ENCODE results near the gene SLC22A9. TPM values are rescaled to one million over a fixed set of nuclear protein-coding genes. Genes with fewer than 3 reads are reported as not detected.
"Not testable (repeated sequence)": the region's sequence is repeated elsewhere in the genome, so short reads cannot be mapped to it uniquely, and the experiment has no call there.

The SLC22A9 gene
- total RNA-seq, 2 donors from 2014 or later = not detected

- ATAC-seq; intact Hi-C loops (cut with DNase I, micrococcal nuclease): not testable (repeated sequence)
- DNase-seq = peak in 1 of 2 donors; percentile 30
These were observed 65.8 kb downstream of the SLC22A9 start for GRCh38 chr11:63435351-63435750.

- DNase-seq; ATAC-seq; intact Hi-C loops (cut with DNase I, micrococcal nuclease): not testable (repeated sequence)
These were observed 66.2 kb downstream of the SLC22A9 start for GRCh38 chr11:63435831-63436230.

- ATAC-seq = no peak
- no peak for DNase-seq
- intact Hi-C loops (cut with DNase I, micrococcal nuclease) = no loop called here
These were observed 74.1 kb downstream of the SLC22A9 start for GRCh38 chr11:63443714-63444113.

- no peak for ATAC-seq
- DNase-seq = no peak
- intact Hi-C loops (cut with DNase I, micrococcal nuclease) = no loop called here
These were observed 74.6 kb downstream of the SLC22A9 start for GRCh38 chr11:63444160-63444559.

- intact Hi-C loops (cut with DNase I, micrococcal nuclease) = no loop called here
- no peak for ATAC-seq
- DNase-seq = no peak
These were observed 75.5 kb downstream of the SLC22A9 start for GRCh38 chr11:63445118-63445517.

GRCh38 chr11:63445720-63446119 is 76.1 kb downstream of the SLC22A9 start:
- intact Hi-C loops (cut with DNase I, micrococcal nuclease) = no loop called here
- DNase-seq = no peak
- no peak for ATAC-seq

GRCh38 chr11:63448646-63449045 is 79.1 kb downstream of the SLC22A9 start:
- DNase-seq (no peak), ATAC-seq (no peak)
- intact Hi-C loops (cut with DNase I, micrococcal nuclease) = no loop called here

GRCh38 chr11:63459586-63459985 is 90.0 kb downstream of the SLC22A9 start:
- ATAC-seq (no peak), DNase-seq (no peak)
- intact Hi-C loops (cut with DNase I, micrococcal nuclease) = no loop called here

Other genes with a start within 250 kb of the SLC22A9 start
- not detected for gene SLC22A24, start 225.6 kb upstream of the SLC22A9 start, total RNA-seq
- gene SLC22A25, start 126.2 kb upstream of the SLC22A9 start, total RNA-seq = not detected
- 1 to 10 TPM in 1 of 2 donors, under 1 TPM in 1; 0.21 to 1.1 TPM for gene PLAAT5, start 121.4 kb downstream of the SLC22A9 start, total RNA-seq
- gene LGALS12, start 136.3 kb downstream of the SLC22A9 start, total RNA-seq = under 1 TPM; 0.18 to 0.36 TPM
- 10 to 100 TPM; 43.9 to 51.4 TPM for gene PLAAT4, start 167.0 kb downstream of the SLC22A9 start, total RNA-seq
- gene PLAAT2, start 193.6 kb downstream of the SLC22A9 start, total RNA-seq = 10 to 100 TPM in 1 of 2 donors, 1 to 10 TPM in 1; 3.8 to 53.6 TPM
- gene PLAAT3, start 244.6 kb downstream of the SLC22A9 start, total RNA-seq = 1 to 10 TPM; 5.9 to 6.6 TPM

Measured in left colon (tissue), 2 donors.